ENCODE results near the gene CES5A.
"Not testable (repeated sequence)": the region's sequence is repeated elsewhere in the genome, so short reads cannot be mapped to it uniquely, and the experiment has no call there.

Gene CES5A

DNA sequence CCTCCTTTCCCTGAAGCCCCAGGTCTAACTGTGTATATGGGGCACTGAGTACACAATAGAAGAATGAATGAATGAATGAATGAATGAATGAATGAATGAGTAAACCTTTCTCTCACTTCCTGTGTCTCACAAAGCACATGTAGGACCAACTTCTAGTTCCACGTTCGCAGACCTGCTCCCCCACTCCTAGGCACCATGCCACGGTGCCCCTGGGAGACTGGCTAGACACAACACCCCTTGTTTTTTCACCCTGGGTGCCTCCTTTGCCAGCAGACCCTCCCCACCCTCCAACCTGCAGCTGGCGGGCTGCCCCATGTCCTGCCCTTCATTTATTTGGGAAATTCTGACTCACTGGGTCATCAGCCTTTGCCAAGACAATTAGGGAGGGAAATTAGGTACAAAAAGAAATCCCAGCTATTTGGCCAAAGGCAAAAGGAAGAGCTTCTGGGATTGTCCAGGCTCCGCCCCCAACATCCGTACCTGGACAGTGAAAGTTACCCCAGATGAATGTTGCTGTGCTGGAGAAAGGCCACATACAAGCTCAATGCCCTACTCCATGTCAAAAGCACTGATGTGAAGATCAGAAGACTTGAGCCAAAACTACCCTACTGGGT is 50.0 kb downstream of the CES5A start:
- no peak for DNase-seq

DNA sequence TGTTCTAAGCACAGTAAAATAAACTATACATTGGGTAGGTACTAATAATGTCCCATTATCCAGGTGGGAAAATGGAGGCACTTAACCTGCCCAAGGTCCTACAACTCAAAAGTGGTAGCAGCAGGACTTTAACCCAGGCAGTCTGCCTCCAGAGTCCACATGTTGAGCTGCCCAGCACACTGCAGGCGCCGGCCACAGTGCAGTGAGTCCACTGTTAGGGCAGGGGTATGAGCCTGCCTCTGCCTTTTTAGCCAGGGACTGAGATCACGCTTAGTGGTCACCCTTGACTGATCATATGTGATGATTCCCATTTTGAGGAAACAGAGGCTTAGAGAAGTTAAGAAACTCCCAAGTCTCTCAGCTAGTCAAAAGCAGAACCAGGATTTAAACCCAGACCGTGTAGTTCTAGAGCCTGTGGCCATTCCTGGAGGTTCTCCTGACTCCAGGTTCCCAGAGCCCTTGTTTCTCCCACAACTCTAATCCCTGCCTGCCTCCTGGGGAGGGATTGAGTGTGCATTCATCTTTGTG is 50.6 kb downstream of the CES5A start:
- DNase-seq, result no peak

DNA sequence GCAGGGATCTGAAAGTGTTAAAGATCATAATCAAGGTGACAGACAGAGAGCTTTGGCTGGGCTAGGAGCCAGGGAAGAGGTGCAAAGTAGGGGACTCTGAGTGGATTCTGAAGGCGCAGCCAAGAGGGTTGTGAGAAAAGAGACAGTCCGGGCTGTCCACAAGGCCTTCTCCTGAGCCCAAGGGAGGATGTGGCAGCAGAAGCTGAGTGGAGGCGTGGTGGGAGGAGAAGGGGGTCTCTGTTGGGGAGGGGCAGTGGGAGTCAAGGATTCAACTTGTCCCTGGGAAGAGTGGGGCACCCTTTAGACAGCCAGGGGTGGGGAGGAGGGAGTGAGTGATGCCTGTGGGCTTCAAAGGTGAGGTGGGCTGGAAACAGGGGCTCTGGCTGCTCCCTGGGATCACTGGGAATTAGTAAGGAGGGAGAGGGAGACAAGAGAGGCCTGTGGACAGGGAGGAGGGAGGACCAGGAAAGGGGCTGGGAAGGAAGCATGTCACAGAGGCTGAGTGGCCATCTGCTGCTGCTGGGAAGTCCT is 52.8 kb downstream of the CES5A start:
- no peak for DNase-seq

DNA sequence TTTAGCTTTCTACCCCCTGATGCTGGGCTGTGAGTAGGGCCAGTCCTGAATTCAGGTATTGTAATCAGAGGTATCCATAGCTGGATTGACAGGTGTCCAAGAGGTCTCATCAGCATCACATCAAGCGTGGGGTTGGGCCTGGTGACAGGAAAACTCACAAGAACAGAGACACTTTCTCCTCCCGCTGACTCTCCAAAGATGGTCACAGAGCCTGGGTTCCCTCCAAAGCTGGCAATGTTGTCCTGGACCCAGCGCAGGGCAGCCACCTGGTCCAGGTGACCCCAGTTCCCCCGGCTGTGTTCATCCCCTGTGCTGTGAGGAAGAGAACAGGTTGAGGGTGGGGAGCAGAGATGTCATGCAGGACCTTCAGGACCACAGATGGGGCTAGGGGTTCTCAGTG is 54.0 kb downstream of the CES5A start:
- DNase-seq, result no peak

DNA sequence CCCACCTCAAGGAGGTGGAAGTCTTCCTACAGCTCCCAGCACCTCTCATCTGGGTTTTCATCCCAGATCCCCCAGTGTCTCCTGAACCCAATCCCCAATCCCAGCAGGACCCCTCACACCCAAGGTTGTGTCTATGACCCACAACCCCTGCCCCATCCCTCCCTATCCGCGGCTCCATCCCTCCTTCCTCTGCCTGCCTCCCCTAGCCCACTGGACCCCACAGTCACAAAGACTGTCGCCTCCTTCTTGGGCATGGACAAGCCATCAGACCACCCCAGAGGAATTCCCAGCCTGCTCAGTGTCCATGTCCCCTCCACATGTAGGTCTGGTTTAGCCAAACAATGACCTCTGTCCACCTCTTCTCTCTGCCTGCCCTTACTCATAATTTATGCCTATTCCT is 54.6 kb downstream of the CES5A start:
- no peak for DNase-seq

DNA sequence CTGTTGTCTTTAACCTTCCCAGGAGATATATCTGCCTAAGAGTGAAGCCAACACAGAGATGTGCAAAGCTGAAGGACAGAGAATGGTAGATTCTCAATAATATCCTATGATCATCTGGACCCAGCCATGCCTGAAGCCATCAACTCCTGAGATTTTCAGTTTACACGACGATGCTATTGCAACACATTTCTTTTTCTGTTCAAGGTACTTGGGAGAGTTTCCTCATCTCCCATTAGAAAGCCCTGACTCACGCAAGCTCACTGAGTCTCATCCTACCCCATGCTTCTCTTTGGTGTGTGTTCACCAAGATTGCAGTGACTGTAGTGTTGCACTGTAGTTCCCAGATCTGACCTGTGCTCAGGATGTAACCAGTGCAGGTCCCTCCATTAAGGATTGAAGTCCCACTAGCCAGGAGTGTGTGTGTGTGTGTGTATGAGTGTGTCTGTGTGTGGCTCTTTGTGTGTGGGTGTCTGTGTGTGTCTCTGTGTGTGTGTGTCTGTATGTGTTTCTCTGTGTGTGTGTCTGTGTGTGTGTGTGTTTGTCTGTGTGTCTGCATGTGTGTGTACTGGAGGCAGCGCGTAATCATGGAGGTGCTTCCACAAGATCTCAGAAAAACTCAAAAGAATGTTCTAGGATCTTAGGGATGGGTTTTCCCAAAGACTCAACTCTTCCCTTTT is 57.8 kb downstream of the CES5A start:
- DNase-seq, result no peak

DNA sequence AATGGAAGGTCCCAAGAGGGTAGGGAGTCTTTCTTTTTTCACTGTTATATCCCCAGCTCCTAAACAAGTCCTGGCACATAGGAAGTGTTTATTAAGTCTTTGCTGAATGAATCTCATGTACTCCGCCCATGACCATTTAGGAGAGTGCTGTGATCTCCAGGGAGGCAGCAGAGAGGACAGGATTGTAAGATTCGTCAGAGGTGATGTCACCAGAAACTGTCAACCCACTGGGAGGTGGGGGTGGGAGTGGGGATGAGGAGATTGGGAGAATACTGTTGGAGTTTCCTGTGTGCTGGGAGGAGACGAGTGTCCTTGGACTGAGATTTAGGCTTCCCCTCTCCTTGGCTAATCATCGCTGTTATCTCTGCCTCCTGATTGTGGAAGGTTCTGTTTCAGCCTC is 59.0 kb downstream of the CES5A start:
- DNase-seq, result not testable (repeated sequence)

DNA sequence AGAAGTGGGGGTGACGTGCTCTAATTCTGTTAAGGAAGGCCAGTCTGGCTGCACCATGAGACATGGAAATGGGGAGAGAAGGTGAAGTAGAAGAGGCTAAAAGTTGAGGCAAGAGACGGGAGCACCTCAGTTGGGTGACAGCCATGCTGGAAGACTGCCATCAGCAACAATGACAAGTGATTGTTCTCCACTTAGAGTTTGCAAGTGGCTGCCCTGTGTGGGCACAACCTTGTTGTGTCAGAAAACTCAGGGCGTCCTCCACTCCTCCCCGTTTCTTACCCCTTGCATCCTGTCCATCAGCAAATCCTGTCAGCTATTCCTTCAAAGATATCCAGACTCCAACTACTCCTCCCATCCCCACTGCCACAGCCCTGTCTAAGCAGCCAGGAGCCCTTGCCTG is 59.9 kb downstream of the CES5A start:
- DNase-seq, result no peak

DNA sequence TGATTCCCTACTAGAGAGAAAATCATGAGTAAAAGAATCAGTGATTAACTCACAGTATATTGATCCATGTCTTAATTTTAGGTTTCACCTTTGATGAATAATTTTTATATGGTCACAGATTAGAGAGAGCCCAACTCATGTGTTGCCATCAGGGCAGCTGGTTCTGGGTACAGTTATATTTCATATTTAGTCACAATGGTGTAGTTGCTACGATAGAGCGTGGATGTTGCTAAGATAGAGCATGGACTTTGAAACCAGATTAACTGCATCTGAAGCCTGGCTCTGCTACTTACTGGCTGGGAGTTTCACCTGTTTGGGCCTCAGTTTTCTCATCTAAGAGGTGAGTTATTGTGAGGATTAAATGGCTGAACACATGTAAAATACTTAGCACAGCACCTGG is 61.0 kb downstream of the CES5A start:
- DNase-seq, result not testable (repeated sequence)

DNA sequence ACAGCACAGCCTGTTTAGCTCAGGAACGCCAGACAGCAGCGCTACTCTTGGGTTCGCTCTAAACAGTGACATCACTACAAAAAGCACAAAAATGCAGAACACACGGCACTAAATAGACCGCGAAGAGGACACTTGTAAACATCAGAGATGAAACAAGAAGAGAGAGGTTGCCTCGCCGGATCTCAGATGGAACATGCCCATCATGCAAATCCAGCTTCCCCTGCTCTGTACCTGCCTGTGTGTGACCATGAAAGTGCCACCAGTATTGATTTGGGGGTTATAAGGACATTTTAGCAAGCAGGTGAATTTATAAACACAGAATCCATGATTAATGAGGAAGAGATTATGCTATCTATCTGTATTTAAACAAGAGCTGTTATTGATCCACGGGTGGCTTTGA is 61.4 kb downstream of the CES5A start:
- DNase-seq, result not testable (repeated sequence)

DNA sequence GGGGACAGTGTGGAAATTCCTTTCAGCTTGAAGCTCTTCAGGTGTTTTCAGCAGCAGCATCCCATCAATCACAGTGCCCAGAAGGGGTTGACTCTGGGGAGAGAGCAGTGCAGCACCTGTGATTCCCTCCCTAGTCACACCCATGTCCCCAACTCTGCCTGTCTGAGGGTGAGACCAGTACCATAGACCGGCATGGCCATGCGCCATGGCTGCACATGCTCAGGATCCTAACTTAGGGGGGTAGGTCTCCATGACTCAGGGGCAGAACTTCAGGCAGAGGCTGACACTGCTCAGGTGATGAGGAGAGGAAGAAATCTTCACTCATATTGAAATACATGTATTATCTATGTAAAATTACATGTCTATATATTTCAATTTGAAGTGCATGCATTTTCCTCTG is 62.2 kb downstream of the CES5A start:
- DNase-seq, result no peak

DNA sequence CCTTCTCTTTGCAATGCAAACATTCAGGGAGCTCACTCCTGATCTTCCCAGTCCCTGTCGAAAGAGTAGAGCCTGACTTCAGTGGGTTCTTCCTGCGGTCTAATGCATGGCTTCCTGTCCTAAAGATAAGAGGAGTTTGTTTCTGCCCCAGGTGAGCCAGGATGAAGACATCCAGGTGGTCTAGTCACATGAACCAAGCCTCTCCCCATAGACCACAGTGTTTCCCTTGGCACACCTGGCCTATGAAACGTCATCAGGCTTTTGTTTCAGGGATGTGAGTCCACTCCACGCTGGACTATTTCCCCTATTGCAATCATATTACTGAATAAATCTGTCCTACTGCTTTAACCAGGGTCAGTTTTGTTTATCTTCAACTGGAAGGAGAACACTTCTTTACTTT is 63.4 kb downstream of the CES5A start:
- DNase-seq, result no peak

DNA sequence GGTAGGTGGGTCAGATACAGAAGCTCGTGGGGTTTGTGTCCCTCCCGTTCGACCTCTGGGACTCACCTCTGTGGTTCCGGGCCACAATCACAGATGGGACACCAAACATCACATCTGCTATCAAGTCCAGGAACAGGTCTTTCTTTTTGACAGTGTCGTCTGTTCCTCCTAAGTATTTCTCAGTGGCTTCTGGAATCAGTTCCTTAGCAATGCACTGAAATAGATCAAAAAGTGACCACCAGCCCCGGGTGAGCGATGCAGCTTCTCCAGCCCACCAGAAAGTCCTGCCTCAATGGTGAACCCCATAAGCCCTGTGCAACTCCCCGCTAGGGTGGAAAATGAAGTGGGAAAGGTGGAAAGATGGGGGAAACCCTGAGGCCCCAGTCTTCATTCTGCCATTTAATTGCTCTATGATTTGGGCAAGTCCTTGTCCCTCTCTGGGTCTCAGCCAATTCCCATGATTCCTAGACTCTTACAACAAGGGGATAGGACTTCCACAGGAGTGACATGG is 64.7 kb downstream of the CES5A start:
- no peak for DNase-seq

DNA sequence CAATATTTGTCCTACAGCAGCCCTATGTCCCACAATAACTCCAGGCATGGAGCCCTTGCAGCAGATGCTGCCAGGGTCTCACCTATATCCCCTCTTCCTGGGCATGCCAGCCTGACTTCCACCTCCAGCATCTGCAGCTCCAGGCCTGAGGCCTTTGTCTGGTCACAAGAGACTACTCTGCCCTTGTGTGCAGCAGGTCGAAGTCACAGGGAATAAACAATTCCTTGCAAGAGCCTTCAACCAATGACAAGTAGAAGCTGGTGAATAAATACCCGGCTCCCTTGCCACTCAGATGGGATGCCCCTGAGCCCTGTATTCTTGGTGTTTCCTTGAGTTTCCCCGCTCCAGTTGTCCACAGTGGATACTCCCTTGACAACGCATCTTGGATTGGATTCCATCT is 65.3 kb downstream of the CES5A start:
- DNase-seq, result no peak

DNA sequence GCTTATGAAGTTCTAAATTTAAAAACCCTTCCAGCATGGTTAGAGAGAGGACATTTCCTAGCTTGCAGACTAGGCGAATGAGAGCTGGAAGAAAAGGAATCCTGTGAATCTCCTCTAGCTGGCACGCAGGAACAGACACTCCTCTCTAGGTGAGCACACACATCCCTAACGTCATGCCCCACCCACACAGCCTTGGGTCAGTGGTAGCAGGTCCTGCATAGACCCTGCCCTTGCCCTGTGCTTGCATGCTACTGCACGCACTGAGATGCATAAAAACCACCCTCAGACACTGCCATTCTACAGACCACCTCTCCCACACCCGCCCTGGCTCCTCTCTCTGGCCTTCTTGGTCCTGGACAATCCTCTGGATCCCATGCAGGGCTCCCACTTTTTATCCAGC is 65.8 kb downstream of the CES5A start:
- DNase-seq, result no peak

DNA sequence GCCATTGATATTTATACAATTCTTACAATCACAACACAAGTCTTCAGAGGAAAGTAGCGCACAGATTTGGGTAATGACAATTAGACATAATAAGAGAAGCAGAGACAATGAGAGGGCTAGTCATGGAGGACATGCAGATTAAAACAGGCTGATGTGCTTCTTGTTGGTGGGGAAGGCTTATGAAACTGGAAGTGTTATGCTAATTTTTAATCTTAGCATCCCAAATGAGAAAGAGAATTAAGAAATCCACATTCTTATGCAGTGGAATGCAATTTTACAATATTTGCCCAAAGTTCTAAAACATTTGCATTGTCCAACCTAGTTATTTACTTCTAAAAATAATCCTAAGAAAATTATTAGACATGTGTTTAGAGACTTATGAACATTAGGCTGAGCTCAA is 66.9 kb downstream of the CES5A start:
- DNase-seq, result not testable (repeated sequence)

DNA sequence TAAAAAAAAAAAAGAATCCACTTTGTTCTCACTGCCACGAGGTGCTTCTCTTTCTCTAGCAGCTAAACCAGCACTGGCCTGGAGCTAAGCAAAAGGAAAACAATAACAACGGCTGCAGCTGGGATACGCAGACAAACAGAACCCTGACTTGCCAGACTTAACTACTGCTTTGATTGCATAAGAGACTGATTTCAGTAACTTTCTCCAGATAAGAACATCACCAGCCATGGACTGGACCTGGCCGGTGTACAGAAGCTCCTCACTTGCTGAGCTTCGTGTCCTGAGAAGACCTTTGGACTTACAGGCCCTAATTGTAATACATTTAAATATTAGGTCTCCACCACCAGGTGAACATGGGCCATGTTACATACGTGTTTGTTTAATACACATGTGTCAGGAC is 70.1 kb downstream of the CES5A start:
- not testable (repeated sequence) for DNase-seq

DNA sequence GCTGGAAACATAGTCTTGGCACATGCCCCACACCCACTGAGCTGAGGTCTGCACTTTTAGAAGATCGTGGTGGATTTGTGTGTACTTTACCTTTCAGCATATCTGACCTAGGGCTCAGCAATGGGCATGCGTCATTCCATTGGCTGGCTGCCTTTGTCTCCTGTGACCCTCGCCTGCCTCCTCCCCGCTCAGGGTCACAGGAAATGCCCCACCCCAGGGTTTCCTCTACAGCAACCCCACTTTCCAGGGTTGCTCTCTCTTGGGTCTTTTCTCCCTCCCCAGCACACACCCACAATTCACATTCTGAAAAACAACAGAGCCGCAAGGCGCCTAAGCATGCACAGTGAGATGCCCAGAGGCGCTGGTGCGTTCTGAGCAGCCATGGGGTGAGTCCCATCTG is 71.5 kb downstream of the CES5A start:
- DNase-seq, result not testable (repeated sequence)
